SH-SY5Y (cell line): Measurements from ENCODE around the gene ARHGAP11A.

Experiments
- GATA2 ChIP-seq: IDR thresholded peaks from 2 replicates; pipeline ENCODE4 v1.6.1; 2011; ENCODE audit warnings: mild to moderate bottlenecking, low read depth, low read length
- GATA3 ChIP-seq: IDR thresholded peaks from 2 replicates; pipeline ENCODE4 v1.6.1; 2011; ENCODE audit warnings: low read depth, mild to moderate bottlenecking, low read length, moderate library complexity

- TF ChIP-seq GATA2: no peak
- TF ChIP-seq GATA3: no peak
Measured at GRCh38 chr15:32688151-32688639, 72.9 kb downstream of the ARHGAP11A start.
